ENCODE results near the gene RASAL2.
"Not testable (repeated sequence)": the region's sequence is repeated elsewhere in the genome, so short reads cannot be mapped to it uniquely, and the experiment has no call there.

RASAL2 gene

DNA sequence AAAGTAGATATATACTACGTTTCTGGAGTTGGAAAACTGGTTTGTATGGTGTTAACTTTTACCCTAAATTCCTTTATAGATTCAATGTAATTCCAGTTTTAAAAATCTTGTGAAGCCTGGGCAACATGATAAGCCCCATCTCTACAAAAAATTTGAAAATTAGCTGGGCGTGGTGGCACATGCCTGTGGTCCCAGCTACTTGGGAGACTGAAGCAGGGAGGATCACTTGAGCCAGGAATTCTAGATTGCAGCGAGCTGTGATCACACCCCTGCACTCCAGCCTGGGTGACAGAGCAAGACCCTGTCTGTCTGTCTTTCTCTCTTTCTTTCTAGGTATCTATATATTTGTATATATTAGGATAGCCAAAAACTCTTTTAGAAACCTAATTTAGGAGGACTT is 260.9 kb downstream of the RASAL2 start:
- DNase-seq, result no peak

DNA sequence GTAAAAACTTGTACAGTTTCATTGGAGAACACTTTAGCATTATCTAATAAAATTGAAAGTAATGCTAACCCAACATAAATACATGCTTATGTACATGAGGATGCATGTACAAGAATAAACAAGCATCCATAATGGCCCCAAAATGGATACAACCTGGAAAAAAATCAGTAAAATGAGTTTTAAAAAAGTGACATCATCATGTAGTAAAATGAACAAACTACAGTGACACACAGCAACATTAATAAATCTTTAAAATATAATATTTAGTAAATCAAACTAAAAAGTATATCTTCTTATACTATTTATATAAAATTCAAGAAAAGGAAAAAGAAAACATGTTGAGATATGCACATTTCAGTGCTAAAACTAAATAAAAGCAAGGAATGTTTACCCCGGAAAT is 262.4 kb downstream of the RASAL2 start:
- no peak for DNase-seq

DNA sequence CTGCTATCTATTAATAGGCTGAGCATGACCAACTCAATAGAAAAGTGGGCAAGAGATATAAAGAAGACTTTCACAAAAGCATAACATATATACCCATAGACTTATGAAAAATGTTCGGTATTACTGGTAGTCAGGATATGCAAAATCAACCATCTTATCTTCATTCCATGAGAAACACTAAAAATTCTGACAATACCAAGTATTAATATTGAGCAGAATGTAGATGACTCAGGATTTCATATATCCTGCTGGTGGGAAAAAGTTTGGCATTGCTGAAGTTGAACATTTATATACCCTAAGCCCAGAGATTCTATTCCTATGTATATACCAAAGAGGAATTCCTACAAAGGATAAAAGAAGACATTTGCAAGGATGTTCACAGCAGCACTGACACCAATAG is 264.6 kb downstream of the RASAL2 start:
- DNase-seq, result no peak

GRCh38 chr1:178360421-178360820 is 266.5 kb downstream of the RASAL2 start:
- no peak for DNase-seq

- DNase-seq, result no peak
Observed at GRCh38 chr1:178361847-178362246, 267.9 kb downstream of the RASAL2 start.

GRCh38 chr1:178362747-178363146 is 268.8 kb downstream of the RASAL2 start:
- no peak for DNase-seq

GRCh38 chr1:178364782-178365181 is 270.9 kb downstream of the RASAL2 start:
- DNase-seq, result no peak

DNA sequence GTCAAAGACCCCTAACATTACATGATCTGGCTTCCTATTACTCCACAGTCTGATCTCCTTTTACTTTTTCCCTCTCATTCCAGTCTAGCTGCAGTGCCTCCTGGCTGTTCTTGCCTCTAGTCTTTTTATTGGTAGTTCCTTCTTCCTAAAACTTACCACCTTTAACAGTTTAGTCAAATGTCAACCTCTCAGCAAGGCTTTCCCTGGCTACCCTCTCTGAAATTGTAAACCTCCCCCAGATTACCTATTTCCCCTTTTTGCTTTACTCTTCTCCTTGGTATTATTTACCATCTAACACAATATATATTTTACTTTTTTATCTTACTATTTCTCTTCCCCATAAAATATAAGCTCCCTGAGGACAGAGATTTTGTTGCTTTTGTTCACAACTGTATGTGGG is 273.2 kb downstream of the RASAL2 start:
- DNase-seq, result no peak

DNA sequence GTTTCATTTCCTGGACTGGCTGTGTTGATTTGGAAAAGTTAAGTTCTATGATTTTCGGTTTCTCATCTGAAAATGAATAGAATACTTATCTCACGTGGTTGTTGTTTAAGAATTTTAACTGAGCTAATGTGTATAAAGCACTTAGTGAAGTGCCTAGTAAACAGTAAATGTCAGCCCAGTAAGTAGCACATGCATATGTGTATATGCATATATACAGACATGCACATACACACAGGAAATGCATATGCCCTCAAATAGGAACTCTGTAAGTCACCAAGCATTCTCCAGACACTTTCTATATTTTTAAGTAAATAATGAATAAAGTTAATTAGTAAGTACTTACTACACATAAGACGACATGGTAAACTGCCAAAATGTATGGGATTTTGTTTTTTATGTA is 274.3 kb downstream of the RASAL2 start:
- DNase-seq, result no peak

- no peak for DNase-seq
Observed at GRCh38 chr1:178371235-178371634, 277.3 kb downstream of the RASAL2 start.

DNA sequence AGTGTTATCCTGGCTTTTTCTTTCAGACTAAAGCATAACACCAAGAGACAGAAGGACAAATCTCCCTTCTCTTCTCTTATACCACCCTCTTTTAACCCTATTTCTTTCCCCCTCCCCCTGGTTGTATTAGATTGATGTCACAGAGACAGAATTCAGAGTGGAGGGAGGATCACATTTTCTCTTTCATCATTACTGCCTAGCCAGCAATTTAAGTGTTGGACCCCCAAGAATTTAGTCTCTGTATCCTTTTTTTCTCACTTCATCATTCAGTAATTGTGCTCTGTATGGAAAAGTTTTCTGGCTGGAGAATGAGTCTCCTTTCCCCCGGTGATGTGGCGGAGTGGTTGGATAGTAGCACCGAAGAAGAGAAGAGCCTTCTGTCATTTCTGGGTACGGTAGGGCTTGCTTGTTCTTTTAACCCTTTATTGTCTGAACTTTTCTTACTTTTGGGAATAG is 278.1 kb downstream of the RASAL2 start:
- no peak for DNase-seq

DNA sequence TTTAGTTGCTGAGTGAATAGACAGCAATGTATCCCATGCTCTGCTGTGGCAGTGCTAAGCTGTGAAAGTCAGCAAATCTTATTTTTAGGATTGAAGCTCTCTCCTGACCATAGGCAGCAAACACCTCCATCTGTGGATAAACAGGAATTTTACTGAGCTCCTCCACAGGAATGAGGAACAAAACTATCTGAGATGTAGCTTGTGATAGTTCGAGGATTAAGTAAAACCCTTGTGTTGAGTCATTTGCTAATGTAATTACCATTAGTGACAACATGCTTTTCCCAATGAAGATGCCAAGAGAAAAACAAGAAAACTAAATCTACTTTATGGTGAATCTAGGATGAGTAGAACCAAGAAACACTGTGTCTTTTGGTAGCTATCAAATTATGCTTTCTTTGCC is 280.1 kb downstream of the RASAL2 start:
- DNase-seq, result no peak

- DNase-seq, result no peak
Observed at GRCh38 chr1:178376008-178376407, 282.1 kb downstream of the RASAL2 start.

DNA sequence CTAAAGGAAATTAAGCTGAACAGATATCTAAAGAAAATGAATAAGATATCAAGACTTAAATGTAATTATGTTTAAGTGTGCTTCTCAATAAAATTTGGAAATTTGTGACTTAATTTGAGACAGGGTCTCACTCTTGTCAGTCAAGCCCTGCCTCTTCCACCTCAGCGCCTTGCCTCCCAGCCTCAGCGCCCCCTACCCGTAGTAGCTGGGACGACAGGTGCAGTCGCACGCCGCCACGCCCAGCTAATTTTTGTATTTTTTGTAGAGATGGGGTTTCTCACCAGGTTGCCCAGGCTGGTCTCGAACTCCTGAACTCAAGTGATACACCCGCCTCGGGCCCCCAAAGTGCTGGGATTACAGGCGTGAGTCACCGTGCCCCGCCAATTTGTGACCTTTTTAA is 285.9 kb downstream of the RASAL2 start:
- DNase-seq, result no peak

DNA sequence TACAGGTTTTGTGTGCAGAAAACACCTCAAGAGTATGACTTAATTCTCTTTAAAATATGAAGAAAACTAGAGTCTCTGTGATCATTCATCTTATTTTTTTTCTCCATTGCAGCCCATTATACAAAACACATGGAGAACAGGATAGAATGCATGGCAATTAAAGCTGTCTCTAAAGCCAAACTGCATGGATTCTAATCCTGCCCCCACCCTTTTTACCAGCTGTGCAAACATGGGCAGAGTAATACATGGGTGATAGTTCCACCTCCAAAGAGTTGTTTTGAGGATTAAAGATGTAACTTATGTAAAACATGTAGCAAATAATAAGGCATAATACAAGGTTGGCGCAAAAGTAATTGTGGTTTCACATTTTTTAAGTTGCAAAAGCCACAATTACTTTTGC is 288.5 kb downstream of the RASAL2 start:
- DNase-seq, result no peak

GRCh38 chr1:178385662-178386061 is 291.8 kb downstream of the RASAL2 start:
- no peak for DNase-seq

- DNase-seq, result no peak
Observed at GRCh38 chr1:178388418-178389145, 294.7 kb downstream of the RASAL2 start.

GRCh38 chr1:178389441-178389840 is 295.5 kb downstream of the RASAL2 start:
- no peak for DNase-seq

GRCh38 chr1:178390280-178390679 is 296.4 kb downstream of the RASAL2 start:
- DNase-seq, result not testable (repeated sequence)

DNA sequence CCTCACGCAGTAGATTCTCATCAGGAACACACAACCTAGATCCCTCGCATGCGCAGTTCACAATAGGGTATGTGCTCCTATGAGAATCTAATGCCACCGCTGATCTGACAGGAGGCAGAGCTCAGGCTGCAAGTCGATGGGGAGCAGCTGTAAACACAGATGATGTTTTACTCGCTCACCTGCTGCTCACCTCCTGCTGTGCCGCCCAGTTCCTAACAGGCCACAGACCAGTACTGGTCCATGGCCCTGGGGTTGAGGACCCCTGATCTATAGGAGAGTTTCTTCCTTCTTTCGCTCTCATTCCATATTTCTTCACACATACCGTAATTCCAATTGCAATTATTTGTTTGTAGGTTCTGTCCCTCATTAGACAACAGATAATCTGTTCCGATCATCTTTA is 299.5 kb downstream of the RASAL2 start:
- DNase-seq, result no peak

- no peak for DNase-seq
Observed at GRCh38 chr1:178396789-178397188, 302.9 kb downstream of the RASAL2 start.

DNA sequence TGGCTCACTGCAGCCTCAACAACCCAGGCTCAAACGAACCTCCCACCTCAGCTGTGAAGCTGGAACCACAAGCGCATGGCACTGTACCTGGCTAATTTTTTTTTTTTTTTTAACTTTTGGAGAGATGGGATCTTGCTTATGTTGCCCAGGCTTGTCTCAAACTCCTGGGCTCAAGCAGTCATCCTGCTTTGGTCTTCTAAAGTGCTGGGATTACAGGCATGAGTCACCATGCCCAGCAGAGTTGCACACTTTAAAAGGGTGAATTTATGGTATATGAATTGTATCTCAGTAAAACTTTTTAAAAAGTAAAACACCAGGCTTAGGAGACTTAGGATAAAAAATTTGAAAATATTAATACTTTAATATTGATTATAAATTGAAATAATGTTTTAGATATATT is 303.8 kb downstream of the RASAL2 start:
- DNase-seq, result no peak

- DNase-seq, result no peak
Observed at GRCh38 chr1:178399177-178399728, 305.3 kb downstream of the RASAL2 start.

DNA sequence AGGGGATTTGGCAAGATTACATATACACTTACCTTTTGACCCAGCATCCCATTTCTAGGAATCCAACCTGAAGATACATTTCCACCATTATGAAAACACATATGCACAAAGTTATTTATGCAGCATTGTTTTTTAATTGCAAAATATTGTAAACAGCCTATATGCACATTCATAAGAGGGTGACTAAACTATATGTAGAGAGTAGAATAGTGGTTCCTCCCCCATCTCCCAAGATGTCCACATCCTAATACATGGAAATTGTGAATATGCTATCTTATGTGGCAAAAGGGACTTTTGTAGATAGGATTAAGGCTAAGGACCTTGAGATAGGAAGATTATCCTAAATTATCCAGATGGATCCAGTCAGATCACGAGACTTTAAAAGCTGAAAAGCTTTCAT is 311.2 kb downstream of the RASAL2 start:
- DNase-seq, result no peak

DNA sequence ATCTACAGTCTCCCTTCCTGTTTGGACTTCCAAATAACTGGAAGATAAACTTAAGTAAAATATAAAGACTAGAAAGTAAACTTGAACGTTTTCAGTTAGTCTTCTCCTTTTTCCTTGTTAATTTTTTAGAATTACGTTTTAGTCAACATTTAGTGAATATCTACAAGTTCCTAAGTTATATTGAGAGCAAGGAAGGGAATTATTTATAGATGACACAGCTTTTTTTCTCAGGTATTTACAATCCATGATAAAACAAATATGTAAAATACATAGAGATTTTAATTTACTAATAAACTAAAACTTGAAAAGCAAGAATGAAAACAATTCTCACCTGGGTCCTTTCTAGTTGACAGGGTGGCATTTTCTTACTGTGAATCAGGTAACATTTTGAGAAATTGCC is 313.3 kb downstream of the RASAL2 start:
- DNase-seq, result no peak
